IMR-90 (cell line): ENCODE data around the gene TRIM44. TPM values are rescaled to one million over a fixed set of nuclear protein-coding genes. Genes with fewer than 3 reads are reported as not detected.

Experiments used
- ATAC-seq: fragments of 200-7000 bp; cut with Tn5 transposase; 2 replicates; pipeline ENCODE4 v1.9.1; 2020; ENCODE audit warnings: low read depth, mild to moderate bottlenecking, moderate library complexity
- BruUV-seq: library from RNA; stranded (reverse); fragments of 400-500 nt; replicated peaks from 2 replicates; lab custom pipeline; 2021; lab: Mats Ljungman, UMichigan
- CTCF ChIA-PET: fragments of 300-600 bp; formaldehyde crosslinking; extraction: SDS; loops from one replicate; lab custom pipeline; 2021; ENCODE audit warnings: antibody characterized with exemption; lab: Yijun Ruan, JAX
- POLR2A ChIA-PET: fragments of 300-600 bp; sonication (Branson Sonifier 250); formaldehyde crosslinking; loops from one replicate; lab custom pipeline; 2022; ENCODE audit warnings: antibody characterized with exemption; ENCODE audit not compliant: unreplicated experiment; lab: Charles Lee
- DNase-seq: peaks from one replicate; pipeline ENCODE4 v3.0.0; 2013
- H2AFZ ChIP-seq: replicated peaks from 2 replicates; pipeline ENCODE3; 2013; ENCODE audit warnings: low read length, mild to moderate bottlenecking; ENCODE audit not compliant: poor library complexity
- H2AK5ac ChIP-seq: 2 replicates; pipeline ENCODE4 v1.6.1; 2013; ENCODE audit warnings: low read depth, low read length, inconsistent platforms
- H2AK9ac ChIP-seq: replicated peaks from 2 replicates; pipeline ENCODE3; 2013; ENCODE audit warnings: mild to moderate bottlenecking, low read depth, low read length, moderate library complexity; ENCODE audit not compliant: poor library complexity
- H2BK120ac ChIP-seq: 2 replicates; pipeline ENCODE4 v1.6.1; 2013; ENCODE audit warnings: low read depth, low read length, inconsistent platforms
- H2BK15ac ChIP-seq: 3 replicates; pipeline ENCODE4 v1.6.1; 2013; ENCODE audit warnings: low read depth, low read length, inconsistent platforms
- H2BK20ac ChIP-seq: 2 replicates; pipeline ENCODE4 v1.6.1; 2013; ENCODE audit warnings: low read depth, mild to moderate bottlenecking, inconsistent platforms, low read length, moderate library complexity
- H2BK5ac ChIP-seq: 2 replicates; pipeline ENCODE4 v1.6.1; 2013; ENCODE audit warnings: mild to moderate bottlenecking, low read depth, low read length, inconsistent platforms; ENCODE audit not compliant: poor library complexity, severe bottlenecking
- H3K14ac ChIP-seq: replicated peaks from 2 replicates; pipeline ENCODE4 v1.6.1; 2013; ENCODE audit warnings: low read depth, low read length, inconsistent platforms
- H3K18ac ChIP-seq: 2 replicates; pipeline ENCODE4 v1.6.1; 2013; ENCODE audit warnings: low read depth, low read length, control low read depth
- H3K23ac ChIP-seq: 2 replicates; pipeline ENCODE4 v1.6.1; 2013; ENCODE audit warnings: low read depth, low read length, inconsistent platforms
- H3K27ac ChIP-seq: 2 replicates; pipeline ENCODE4 v1.5.1; 2013; ENCODE audit warnings: mild to moderate bottlenecking, control low read depth, low read length; ENCODE audit not compliant: insufficient read depth
- H3K27me3 ChIP-seq: 2 replicates; pipeline ENCODE4 v1.6.1; 2013; ENCODE audit warnings: low read length; ENCODE audit not compliant: control insufficient read depth, insufficient read depth
- H3K36me3 ChIP-seq: 2 replicates; pipeline ENCODE4 v1.6.1; 2013; ENCODE audit warnings: low read length, mixed read lengths; ENCODE audit not compliant: control insufficient read depth, insufficient read depth
- H3K4ac ChIP-seq: 2 replicates; pipeline ENCODE4 v1.6.1; 2013; ENCODE audit warnings: low read depth, low read length, inconsistent platforms
- H3K4me1 ChIP-seq: 2 replicates; pipeline ENCODE4 v1.6.1; 2013; ENCODE audit warnings: low read length, mixed read lengths; ENCODE audit not compliant: control insufficient read depth, insufficient read depth
- H3K4me2 ChIP-seq: 2 replicates; pipeline ENCODE4 v1.6.1; 2013; ENCODE audit warnings: low read depth, mild to moderate bottlenecking, control low read depth, low read length, moderate library complexity
- H3K4me3 ChIP-seq: 2 replicates; pipeline ENCODE4 v1.5.1; 2013; ENCODE audit warnings: low read depth, mild to moderate bottlenecking, control low read depth, low read length, moderate library complexity; ENCODE audit not compliant: insufficient read depth
- H3K56ac ChIP-seq: 2 replicates; pipeline ENCODE4 v1.6.1; 2013; ENCODE audit warnings: low read length, inconsistent platforms; ENCODE audit not compliant: insufficient read depth; ENCODE audit errors: extremely low read depth
- H3K79me1 ChIP-seq, 2 experiments: 2 replicates each; pipeline ENCODE4 v1.6.1; 2013; ENCODE audit warnings: low read length in 2 of 2, inconsistent platforms in 1 of 2, low read depth in 1 of 2
- H3K9ac ChIP-seq: 2 replicates; pipeline ENCODE4 v1.6.1; 2013; ENCODE audit warnings: low read depth, low read length, control low read depth
- H3K9me1 ChIP-seq: 2 replicates; pipeline ENCODE4 v1.6.1; 2013; ENCODE audit warnings: low read length, inconsistent platforms; ENCODE audit not compliant: insufficient read depth
- H3K9me3 ChIP-seq: 2 replicates; pipeline ENCODE4 v1.6.1; 2013; ENCODE audit warnings: low read length; ENCODE audit not compliant: control insufficient read depth, insufficient read depth
- H4K20me1 ChIP-seq: 2 replicates; pipeline ENCODE4 v1.6.1; 2013; ENCODE audit warnings: low read length, inconsistent platforms; ENCODE audit not compliant: insufficient read depth
- H4K5ac ChIP-seq: 2 replicates; pipeline ENCODE4 v1.6.1; 2013; ENCODE audit warnings: mild to moderate bottlenecking, low read depth, low read length, control low read depth
- H4K8ac ChIP-seq, 2 experiments: 2 replicates each; pipeline ENCODE4 v1.6.1; 2013; ENCODE audit warnings: low read depth in 2 of 2, low read length in 2 of 2, control low read depth in 1 of 2, inconsistent platforms in 1 of 2
- H4K91ac ChIP-seq: 2 replicates; pipeline ENCODE4 v1.6.1; 2013; ENCODE audit warnings: low read depth, low read length, inconsistent platforms; ENCODE audit not compliant: insufficient read depth
- CEBPB ChIP-seq: IDR thresholded peaks from 2 replicates; pipeline ENCODE4 v1.6.1; 2012; ENCODE audit warnings: low read depth, low read length, improper control_type of control experiment
- FOS ChIP-seq: fragments of 150-350 bp; IDR thresholded peaks from 2 replicates; pipeline ENCODE4 v1.6.1; 2016; ENCODE audit warnings: low read depth, low read length
- MAFK ChIP-seq: IDR thresholded peaks from 2 replicates; pipeline ENCODE4 v1.6.1; 2012; ENCODE audit warnings: low read depth, low read length, improper control_type of control experiment
- MAZ ChIP-seq: IDR thresholded peaks from 2 replicates; pipeline ENCODE4 v1.6.1; 2012; ENCODE audit warnings: low read depth, mild to moderate bottlenecking, low read length, improper control_type of control experiment, moderate library complexity, borderline replicate concordance
- POLR2A ChIP-seq: IDR thresholded peaks from 2 replicates; pipeline ENCODE4 v1.6.1; 2012; ENCODE audit warnings: mild to moderate bottlenecking, low read depth, low read length
- RAD21 ChIP-seq: IDR thresholded peaks from 2 replicates; pipeline ENCODE4 v1.6.1; 2012; ENCODE audit warnings: low read length, improper control_type of control experiment
- RCOR1 ChIP-seq: IDR thresholded peaks from 2 replicates; pipeline ENCODE4 v1.6.1; 2012; ENCODE audit warnings: mild to moderate bottlenecking, low read length, improper control_type of control experiment; ENCODE audit not compliant: insufficient replicate concordance
- WGBS, 2 experiments: methylation state at CpG; one replicate each; pipeline versions ENCODE4 v1.1.5 to v1.1.7; 2013; ENCODE audit warnings: missing lambda C conversion rate in 2 of 2; ENCODE audit not compliant: insufficient read length in 1 of 2; ENCODE audit errors: extremely low coverage in 2 of 2; 5-methylcytosine and 5-hydroxymethylcytosine counted together
- dilution Hi-C: fragments of 300-500 bp; cut with HindIII; formaldehyde crosslinking; loops from one replicate; pipeline ENCODE4 v1.14.3; 2018; ENCODE audit warnings: low sequenced_read_pairs; ENCODE audit not compliant: unreplicated experiment
- in situ Hi-C: fragments of 300-500 bp; cut with MboI; formaldehyde crosslinking; loops from 3 replicates; pipeline ENCODE4 v1.14.3; 2019; ENCODE audit warnings: low sequenced_read_pairs, inconsistent platforms, mixed read lengths
- intact Hi-C: fragments of 100-400 bp; cut with micrococcal nuclease; formaldehyde crosslinking; loops from 2 replicates; pipeline ENCODE4 v1.10.0; 2022
- polyA plus RNA-seq, 3 experiments: library from polyadenylated mRNA; depleted of rRNA; stranded (reverse); fragments of >200 nt; gene quantifications; 2 replicates each; pipeline ENCODE4 v1.2.3, GENCODE V29; 2012; ENCODE audit warnings: low replicate concordance in 1 of 3
- total RNA-seq: library from RNA; depleted of rRNA; stranded (reverse); fragments of >200 nt; gene quantifications from 2 replicates; pipeline ENCODE4 v1.2.3, GENCODE V29; 2012
- TF ChIP-seq, protein P1 (sequence below): fragments of 150-350 bp; IDR thresholded peaks from 2 replicates; pipeline ENCODE4 v1.6.1; 2017; ENCODE audit warnings: mild to moderate bottlenecking, antibody characterized with exemption, low read length, low read depth
- TF ChIP-seq, protein P2 (sequence below): conservative IDR thresholded peaks from 2 replicates; pipeline ENCODE4 v1.5.1; 2012; ENCODE audit warnings: mild to moderate bottlenecking, low read depth, low read length, improper control_type of control experiment

The TRIM44 gene
- total and polyA plus RNA-seq, 2 of the 4 experiments (the other 2 are of a cell fraction), result 50.7 to 104 TPM

DNA sequence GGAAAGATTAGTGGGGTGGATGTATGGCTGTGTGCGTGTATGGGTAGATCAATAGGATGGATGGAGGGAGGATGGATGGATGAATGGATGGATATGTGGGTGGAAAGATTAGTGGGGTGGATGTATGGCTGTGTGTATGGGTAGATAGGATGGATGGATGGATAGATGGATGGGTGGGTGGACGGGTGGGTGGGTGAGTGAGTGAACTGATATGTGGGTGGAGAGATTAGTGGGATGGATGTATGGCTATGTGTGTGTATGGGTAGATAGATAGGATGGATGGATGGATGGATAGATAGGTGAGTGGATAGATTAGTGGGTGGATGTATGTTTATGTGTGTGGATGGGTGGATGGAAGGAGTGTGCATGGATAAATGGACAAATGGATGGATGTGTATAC, 193.7 kb downstream of the TRIM44 start:
- dilution Hi-C loops (no loop called here), in situ Hi-C loops (no loop called here), intact Hi-C loops (no loop called here)
- DNase-seq (no peak), ATAC-seq (no peak)
- Histone ChIP-seq H2AK5ac (no peak overlapping the region), H3K23ac (no peak overlapping the region), H4K20me1 (no peaks in the 10 kb centered on the region), H2AFZ (no peak overlapping the region), H3K4me1 (no peaks in the 10 kb centered on the region), H4K5ac (no peak overlapping the region), H3K27me3 (peaks cover 13% of the 10 kb centered on the region), H3K27ac (no peak overlapping the region), H2BK20ac (no peak overlapping the region), H3K4me2 (no peak overlapping the region), H4K8ac (no peak overlapping the region), H3K9me3 (no peaks in the 10 kb centered on the region), H3K56ac (no peak overlapping the region), H2AK9ac (no peak overlapping the region), H3K4ac (no peak overlapping the region), H2BK15ac (no peak overlapping the region), H3K79me1 (no peaks in the 10 kb centered on the region), H3K9ac (no peak overlapping the region), H2BK120ac (no peak overlapping the region), H3K18ac (no peak overlapping the region), H3K9me1 (no peaks in the 10 kb centered on the region), H3K4me3 (no peak overlapping the region), H3K36me3 (no peaks in the 10 kb centered on the region), H3K14ac (no peak overlapping the region), H2BK5ac (no peak overlapping the region), H4K91ac (no peak overlapping the region)
- POLR2A ChIA-PET, result no interaction called here
- WGBS, 2 experiments, result 45 to 100% methylated on average over 1 to 2 of the region's 2 CpGs
- TF ChIP-seq RAD21 (no peak), RCOR1 (no peak), FOS (no peak), CEBPB (no peak), MAFK (no peak), POLR2A (no peak), MAZ (no peak)
- TF ChIP-seq, protein P1, sequence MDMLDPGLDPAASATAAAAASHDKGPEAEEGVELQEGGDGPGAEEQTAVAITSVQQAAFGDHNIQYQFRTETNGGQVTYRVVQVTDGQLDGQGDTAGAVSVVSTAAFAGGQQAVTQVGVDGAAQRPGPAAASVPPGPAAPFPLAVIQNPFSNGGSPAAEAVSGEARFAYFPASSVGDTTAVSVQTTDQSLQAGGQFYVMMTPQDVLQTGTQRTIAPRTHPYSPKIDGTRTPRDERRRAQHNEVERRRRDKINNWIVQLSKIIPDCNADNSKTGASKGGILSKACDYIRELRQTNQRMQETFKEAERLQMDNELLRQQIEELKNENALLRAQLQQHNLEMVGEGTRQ, result no peak
- TF ChIP-seq, protein P2, sequence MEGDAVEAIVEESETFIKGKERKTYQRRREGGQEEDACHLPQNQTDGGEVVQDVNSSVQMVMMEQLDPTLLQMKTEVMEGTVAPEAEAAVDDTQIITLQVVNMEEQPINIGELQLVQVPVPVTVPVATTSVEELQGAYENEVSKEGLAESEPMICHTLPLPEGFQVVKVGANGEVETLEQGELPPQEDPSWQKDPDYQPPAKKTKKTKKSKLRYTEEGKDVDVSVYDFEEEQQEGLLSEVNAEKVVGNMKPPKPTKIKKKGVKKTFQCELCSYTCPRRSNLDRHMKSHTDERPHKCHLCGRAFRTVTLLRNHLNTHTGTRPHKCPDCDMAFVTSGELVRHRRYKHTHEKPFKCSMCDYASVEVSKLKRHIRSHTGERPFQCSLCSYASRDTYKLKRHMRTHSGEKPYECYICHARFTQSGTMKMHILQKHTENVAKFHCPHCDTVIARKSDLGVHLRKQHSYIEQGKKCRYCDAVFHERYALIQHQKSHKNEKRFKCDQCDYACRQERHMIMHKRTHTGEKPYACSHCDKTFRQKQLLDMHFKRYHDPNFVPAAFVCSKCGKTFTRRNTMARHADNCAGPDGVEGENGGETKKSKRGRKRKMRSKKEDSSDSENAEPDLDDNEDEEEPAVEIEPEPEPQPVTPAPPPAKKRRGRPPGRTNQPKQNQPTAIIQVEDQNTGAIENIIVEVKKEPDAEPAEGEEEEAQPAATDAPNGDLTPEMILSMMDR, result no peak
- CTCF ChIA-PET, result no interaction called here
- no TSS peak for BruUV-seq
